ENCODE results near the gene LAMA3.
A peak's percentile ranks its signal among the peaks of the same experiment; 100 is the strongest.

Gene LAMA3

GRCh38 chr18:23689031-23689615 is at the start of gene LAMA3:
TSS of gene LAMA3 (plus strand) at chr18:23689453. CDS start at chr18:23689684, 231 bp downstream.
- peak; percentile 19 for TF ChIP-seq CTCF (IDR thresholded peaks at IDR 0.05; ENCODE audit: extremely low read depth, missing control alignments)
- DNase-seq (ENCODE audit: low spot score) = peak; percentile 55

DNA sequence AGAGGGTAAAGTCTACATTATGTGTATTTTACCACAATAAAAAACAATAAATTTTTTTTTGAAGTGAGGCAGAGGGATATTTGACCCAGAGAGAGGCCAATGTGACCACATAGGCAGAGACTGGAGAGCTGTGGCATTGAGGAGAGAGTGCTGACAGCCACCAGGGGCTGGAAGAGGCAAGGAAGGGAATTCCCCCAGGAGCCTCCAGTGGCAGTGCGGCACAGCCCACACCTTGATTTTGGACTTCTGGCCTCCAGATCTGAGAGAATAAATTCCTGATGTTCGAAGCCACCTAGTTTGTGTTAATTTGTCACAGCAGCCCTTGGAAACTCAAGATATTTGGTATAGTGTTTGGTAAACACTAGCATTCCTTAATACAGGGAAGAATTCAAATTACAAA is 49.2 kb upstream of the LAMA3 start:
- no peak for DNase-seq (ENCODE audit: low spot score)
- TF ChIP-seq CTCF (IDR thresholded peaks at IDR 0.05; ENCODE audit: extremely low read depth, missing control alignments) = no peak

- TF ChIP-seq CTCF (IDR thresholded peaks at IDR 0.05; ENCODE audit: extremely low read depth, missing control alignments) = no peak
- DNase-seq (ENCODE audit: low spot score) = no peak
Measured at GRCh38 chr18:23641143-23641720, 48.0 kb upstream of the LAMA3 start.

- DNase-seq (ENCODE audit: low spot score) = no peak
- TF ChIP-seq CTCF (IDR thresholded peaks at IDR 0.05; ENCODE audit: extremely low read depth, missing control alignments) = no peak
Measured at GRCh38 chr18:23641937-23642666, 47.2 kb upstream of the LAMA3 start.

DNA sequence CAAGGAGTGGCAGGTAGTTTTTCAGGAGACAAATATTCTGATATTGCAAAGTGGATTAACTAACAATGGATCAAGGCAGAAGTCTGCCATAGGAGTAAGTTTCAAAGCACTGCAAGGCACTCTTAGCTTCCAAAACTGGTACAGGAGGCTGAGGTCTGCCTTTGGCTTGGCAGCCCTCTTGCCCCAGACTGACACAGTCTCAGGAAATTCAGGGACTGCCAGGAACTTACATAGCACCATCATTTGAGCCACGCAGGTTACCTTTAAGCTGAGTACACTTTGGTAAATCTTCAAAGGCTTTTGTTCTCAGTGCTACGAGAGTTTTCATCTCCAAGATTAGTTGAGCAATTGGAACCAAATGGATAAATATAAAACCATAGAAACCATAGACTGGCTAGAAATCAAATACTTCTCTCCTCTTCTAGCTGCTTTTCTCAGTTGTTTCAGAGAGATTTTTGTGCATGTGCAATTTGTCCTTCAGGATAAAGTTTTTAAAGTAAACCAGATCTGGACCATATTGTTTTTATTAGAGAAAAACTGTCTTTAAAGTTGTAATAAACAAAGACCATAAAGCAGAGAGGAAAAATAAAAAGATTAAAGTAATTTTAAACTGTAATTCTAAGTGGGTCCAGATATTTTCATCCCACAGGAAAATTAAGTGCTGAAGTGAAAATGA is 45.3 kb upstream of the LAMA3 start:
- no peak for DNase-seq (ENCODE audit: low spot score)
- TF ChIP-seq CTCF (IDR thresholded peaks at IDR 0.05; ENCODE audit: extremely low read depth, missing control alignments) = no peak

GRCh38 chr18:23645568-23646175 is 43.6 kb upstream of the LAMA3 start:
- no peak for TF ChIP-seq CTCF (IDR thresholded peaks at IDR 0.05; ENCODE audit: extremely low read depth, missing control alignments)
- DNase-seq (ENCODE audit: low spot score) = no peak
